GM12873 (cell line): ENCODE measurements around the gene ODF4.

Experiments
- TF ChIP-seq, protein P1 (sequence below): IDR thresholded peaks from 2 replicates; pipeline ENCODE4 v1.5.1; 2012; ENCODE audit warnings: low read depth, mild to moderate bottlenecking, moderate library complexity, low read length, control low read depth; ENCODE audit not compliant: insufficient read depth; ENCODE audit errors: missing control alignments

ODF4 gene

DNA sequence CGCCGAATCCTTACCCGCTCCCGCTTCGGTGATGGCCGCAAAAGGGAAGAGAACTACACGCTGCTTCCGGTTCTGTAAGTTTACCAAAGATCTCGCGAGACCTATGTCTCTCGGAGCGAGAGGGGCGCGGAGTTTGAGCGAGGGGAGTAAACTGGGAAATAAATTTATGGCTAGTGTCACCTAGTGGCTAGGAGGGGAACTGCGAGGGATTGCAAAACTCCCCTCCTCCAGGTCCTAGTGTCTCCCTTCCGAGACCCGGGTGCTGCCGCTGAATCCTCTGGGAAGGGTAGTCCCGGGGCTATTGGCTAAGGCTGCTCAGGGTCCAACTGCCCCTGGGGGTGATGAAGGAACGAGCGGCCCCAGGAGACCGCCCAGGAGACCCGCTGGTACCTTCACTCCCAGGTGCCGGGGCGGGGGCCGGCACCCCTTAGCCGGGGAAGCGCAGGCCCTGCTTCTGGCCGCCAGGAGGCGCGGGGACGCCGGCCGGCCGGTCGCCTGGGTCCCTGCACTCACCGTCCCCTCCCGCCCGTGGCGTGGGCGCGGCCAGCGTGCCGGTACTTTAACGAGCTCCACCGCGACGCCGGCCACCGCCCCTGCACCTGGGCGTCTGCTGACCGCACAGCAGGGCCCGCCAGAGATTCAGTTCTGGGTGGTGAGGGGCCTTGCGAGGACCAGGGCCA, 43.6 kb downstream of the ODF4 start, which contains the start of gene RPL26:
TSS of gene RPL26 (minus strand) at position 51 of the 680 bp plus-strand sequence. CDS start 883 bp downstream, outside the sequence.
- TF ChIP-seq, protein P1, sequence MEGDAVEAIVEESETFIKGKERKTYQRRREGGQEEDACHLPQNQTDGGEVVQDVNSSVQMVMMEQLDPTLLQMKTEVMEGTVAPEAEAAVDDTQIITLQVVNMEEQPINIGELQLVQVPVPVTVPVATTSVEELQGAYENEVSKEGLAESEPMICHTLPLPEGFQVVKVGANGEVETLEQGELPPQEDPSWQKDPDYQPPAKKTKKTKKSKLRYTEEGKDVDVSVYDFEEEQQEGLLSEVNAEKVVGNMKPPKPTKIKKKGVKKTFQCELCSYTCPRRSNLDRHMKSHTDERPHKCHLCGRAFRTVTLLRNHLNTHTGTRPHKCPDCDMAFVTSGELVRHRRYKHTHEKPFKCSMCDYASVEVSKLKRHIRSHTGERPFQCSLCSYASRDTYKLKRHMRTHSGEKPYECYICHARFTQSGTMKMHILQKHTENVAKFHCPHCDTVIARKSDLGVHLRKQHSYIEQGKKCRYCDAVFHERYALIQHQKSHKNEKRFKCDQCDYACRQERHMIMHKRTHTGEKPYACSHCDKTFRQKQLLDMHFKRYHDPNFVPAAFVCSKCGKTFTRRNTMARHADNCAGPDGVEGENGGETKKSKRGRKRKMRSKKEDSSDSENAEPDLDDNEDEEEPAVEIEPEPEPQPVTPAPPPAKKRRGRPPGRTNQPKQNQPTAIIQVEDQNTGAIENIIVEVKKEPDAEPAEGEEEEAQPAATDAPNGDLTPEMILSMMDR: peak; percentile 82

DNA sequence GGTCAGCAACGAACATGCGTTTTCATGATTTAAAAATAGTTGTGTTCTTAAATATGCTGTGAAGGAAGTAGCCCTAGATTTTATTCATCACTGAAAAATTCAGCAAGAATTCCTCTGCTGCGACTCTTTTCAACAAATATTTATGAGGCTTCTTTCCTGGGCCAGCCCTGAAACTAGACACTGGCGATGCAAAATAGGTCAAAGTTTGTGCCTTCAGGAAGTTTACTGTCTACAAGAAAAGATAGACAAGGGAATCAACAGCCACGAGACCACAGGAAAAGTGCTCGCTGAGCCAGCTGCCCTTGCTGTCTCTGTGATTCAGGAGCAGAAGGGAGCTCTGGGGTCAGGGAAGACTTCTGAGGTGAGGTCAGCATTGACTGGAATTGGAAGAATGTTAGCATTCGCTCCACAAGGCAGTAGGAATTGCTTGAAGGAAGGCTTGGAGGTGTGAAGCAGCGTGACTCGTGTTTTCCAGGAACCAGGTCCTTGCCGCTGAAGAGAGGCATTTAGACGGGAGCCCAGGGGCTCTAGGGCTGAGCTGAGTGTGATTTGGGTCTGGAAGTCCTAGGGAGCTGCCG, 45.2 kb downstream of the ODF4 start:
- TF ChIP-seq, protein P1: no peak

DNA sequence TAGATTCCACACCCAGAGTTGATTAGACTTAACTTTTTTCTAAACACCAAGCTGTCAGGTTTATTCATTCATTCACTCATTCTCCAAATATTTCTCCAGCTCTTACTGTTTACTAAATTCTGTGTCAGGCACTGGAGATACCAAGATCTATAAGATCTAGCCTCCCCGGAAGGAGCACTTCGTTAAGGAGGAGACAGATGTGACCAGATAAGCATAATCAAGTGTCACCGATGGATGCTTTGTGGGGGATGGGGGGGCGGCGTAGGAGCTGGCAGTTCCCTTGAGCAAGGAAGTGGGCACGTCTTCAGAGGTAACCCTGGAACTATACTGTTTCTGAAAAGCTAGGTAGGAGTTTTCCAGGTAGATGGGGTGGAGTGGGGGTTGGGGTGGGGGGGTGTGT, 47.2 kb downstream of the ODF4 start:
- TF ChIP-seq, protein P1: no peak

DNA sequence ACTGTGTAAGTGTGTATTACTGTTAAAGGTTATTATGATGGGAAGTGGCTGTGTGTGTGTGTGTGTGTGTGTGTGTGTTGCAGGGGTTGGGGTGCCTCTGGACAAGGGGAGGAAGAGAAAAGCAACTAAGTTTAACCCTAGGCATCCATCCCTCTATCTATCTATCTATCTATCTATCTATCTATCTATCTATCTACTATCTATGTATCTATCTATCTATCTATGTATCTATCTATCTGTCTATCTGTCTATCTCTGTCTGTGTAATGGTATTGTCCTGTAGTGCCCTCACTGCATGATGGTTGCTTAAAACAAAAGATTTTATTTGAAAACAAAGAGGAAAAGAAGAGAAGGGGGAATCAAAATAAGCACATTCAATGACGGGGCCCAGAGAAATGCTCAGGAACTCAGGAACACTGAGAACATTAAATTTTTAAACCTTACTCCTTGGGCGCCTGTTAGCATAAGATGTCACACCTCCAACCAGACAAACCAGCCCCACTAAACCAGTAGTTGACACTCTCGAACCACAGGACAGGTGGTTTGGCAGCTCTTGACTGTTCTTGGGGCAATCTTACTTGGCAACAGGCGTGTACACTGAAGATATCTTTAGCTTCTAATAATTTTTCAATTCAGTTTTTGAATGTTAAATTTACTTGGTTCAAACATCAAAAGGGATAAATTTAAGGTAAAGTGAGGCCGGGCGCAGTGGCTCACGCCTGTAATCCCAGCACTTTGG, 48.4 kb downstream of the ODF4 start:
- TF ChIP-seq, protein P1: no peak

DNA sequence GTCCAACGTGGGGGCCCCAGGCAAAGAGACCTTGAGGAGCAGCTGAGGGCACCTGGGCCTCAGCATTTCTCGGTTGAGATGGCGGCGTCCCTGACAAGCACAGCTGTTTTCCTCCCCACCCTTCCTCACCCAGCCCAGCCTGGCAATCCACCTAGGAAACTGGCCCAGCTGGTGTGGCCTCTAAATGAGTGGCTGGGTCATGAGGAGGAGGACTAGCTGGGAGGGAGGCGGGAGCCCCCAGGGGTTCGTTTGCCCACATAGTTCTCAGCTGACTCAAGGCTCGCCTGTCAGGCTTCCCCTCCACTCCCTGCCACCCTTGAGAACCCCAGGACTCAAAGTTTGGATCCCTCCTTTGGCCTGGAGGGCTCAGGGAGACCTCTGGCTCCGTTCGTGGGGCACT, 52.1 kb downstream of the ODF4 start:
- TF ChIP-seq, protein P1: no peak

DNA sequence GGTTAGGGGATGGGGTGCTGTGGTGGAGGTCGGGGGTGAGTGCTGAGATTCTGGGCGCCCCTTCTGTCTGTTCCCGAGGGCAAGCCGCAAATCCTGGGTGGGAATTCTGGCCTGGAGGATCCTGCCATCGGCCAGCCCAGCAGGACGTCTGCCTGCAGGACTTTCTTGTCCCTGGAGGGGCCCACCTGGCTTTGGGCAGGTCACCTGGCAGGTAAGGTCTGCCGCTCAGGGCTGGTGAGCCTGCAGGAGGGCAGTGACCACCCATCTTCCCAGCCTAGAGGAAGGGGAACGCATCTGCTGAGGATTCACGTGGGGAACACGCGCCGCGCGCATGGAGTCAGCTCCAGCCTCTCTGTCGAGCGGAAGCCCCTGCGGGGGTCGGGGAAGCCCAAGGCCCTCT, 52.6 kb downstream of the ODF4 start:
- TF ChIP-seq, protein P1: no peak
